HepG2 (cell line): ENCODE measurements around the gene CCL27. TPM values are rescaled to one million over a fixed set of nuclear protein-coding genes. Genes with fewer than 3 reads are reported as not detected.
A peak's percentile ranks its signal among the peaks of the same experiment; 100 is the strongest.

Experiments
- ATAC-seq: fragments of 200-7000 bp; cut with Tn5 transposase; 3 replicates; pipeline ENCODE4 v1.9.1; 2020; ENCODE audit warnings: mild to moderate bottlenecking, moderate library complexity
- BruUV-seq: library from RNA; stranded (reverse); fragments of 400-500 nt; replicated peaks from 2 replicates; lab custom pipeline; 2021; lab: Mats Ljungman, UMichigan
- CTCF ChIA-PET: fragments of 300-600 bp; formaldehyde crosslinking; extraction: SDS; loops from one replicate; lab custom pipeline; 2021; ENCODE audit warnings: low total read pairs, inconsistent platforms, low intra/inter-chr PET ratio; lab: Yijun Ruan, JAX
- POLR2A ChIA-PET: fragments of 350-600 bp; sonication (Branson Sonifier 250); formaldehyde crosslinking; loops from one replicate; lab custom pipeline; 2020; ENCODE audit warnings: antibody characterized with exemption, inconsistent platforms; lab: Yijun Ruan, JAX
- DNase-seq: peaks from one replicate; pipeline ENCODE4 v3.0.0-alpha.2; 2015; ENCODE audit warnings: low spot score
- FAIRE-seq: peaks from 3 replicates; lab custom pipeline; 2011; peaks lifted over from hg19 to GRCh38; lab: Jason Lieb, UNC
- H2AFZ ChIP-seq: one replicate; pipeline ENCODE4 v1.6.1; 2011; ENCODE audit warnings: low read length, inconsistent platforms
- H3K27ac ChIP-seq: fragments of 300-600 bp; 3 replicates; pipeline ENCODE4 v1.8.0; 2011; ENCODE audit warnings: mixed run types, mild to moderate bottlenecking, mixed read lengths, low read length, inconsistent platforms; ENCODE audit not compliant: insufficient read depth; ENCODE audit errors: extremely low read length
- H3K27me3 ChIP-seq, 2 experiments: fragments of 200-600 bp in 1 of 2; 2 replicates in 1 of 2; 3 replicates in 1 of 2; pipeline versions ENCODE4 v1.6.0 to v1.8.0; 2011; ENCODE audit warnings: low read length in 2 of 2, mild to moderate bottlenecking in 2 of 2, moderate library complexity in 2 of 2, inconsistent platforms in 1 of 2; ENCODE audit not compliant: insufficient read depth in 2 of 2, control insufficient read depth in 1 of 2
- H3K36me3 ChIP-seq, 2 experiments: fragments of 200-600 bp in 1 of 2; replicated peaks in 1 of 2; 2 replicates in 1 of 2; 3 replicates in 1 of 2; pipeline versions ENCODE4 v1.5.1 to v1.8.0; 2011; ENCODE audit warnings: low read length in 2 of 2, inconsistent platforms in 1 of 2; ENCODE audit not compliant: insufficient read depth in 2 of 2, control insufficient read depth in 1 of 2
- H3K4me1 ChIP-seq: 2 replicates; pipeline ENCODE4 v1.5.1; 2012; ENCODE audit warnings: low read length, inconsistent platforms; ENCODE audit not compliant: insufficient read depth
- H3K4me2 ChIP-seq: 2 replicates; pipeline ENCODE4 v1.6.0; 2011; ENCODE audit warnings: low read depth, low read length, inconsistent platforms
- H3K4me3 ChIP-seq, 3 experiments: fragments of 200-600 bp in 1 of 3; sonication (generic), shearing (Covaris generic) in 1 of 3; replicated peaks in 1 of 3; 2 replicates each; pipeline ENCODE4 v1.5.1; 2011 to 2016; ENCODE audit warnings: low read length in 3 of 3, inconsistent platforms in 2 of 3, low read depth in 2 of 3, mild to moderate bottlenecking in 2 of 3, control low read depth in 1 of 3, mixed read lengths in 1 of 3; ENCODE audit not compliant: insufficient read depth in 1 of 3
- H3K79me2 ChIP-seq: one replicate; pipeline ENCODE4 v1.6.1; 2011; ENCODE audit warnings: low read length, inconsistent platforms; ENCODE audit not compliant: insufficient read depth
- H3K9ac ChIP-seq: 2 replicates; pipeline ENCODE4 v1.6.0; 2011; ENCODE audit warnings: mild to moderate bottlenecking, low read depth, low read length, inconsistent platforms; ENCODE audit not compliant: insufficient read depth
- H3K9me3 ChIP-seq: 2 replicates; pipeline ENCODE4 v1.5.1; 2012; ENCODE audit warnings: mild to moderate bottlenecking, low read length
- H4K20me1 ChIP-seq: 2 replicates; pipeline ENCODE4 v1.6.0; 2011; ENCODE audit warnings: inconsistent platforms, mild to moderate bottlenecking, low read length, moderate library complexity; ENCODE audit not compliant: insufficient read depth
- BCL3 ChIP-seq: sonication (generic); formaldehyde crosslinking; IDR thresholded peaks from 2 replicates; pipeline ENCODE4 v1.5.1; 2020; ENCODE audit warnings: mild to moderate bottlenecking, missing genetic modification reagents, moderate library complexity
- E2F5 ChIP-seq: sonication (generic); formaldehyde crosslinking; conservative IDR thresholded peaks from 2 replicates; pipeline ENCODE4 v1.4.0; 2020; ENCODE audit warnings: missing genetic modification reagents
- GLMP ChIP-seq: sonication (generic); formaldehyde crosslinking; IDR thresholded peaks from 2 replicates; pipeline ENCODE4 v1.9.0; 2021; ENCODE audit warnings: missing genetic modification reagents, mild to moderate bottlenecking, borderline replicate concordance
- MEIS1 ChIP-seq: sonication (generic); formaldehyde crosslinking; IDR thresholded peaks from 2 replicates; pipeline ENCODE4 v1.9.0; 2021; ENCODE audit warnings: mild to moderate bottlenecking, missing genetic modification reagents, moderate library complexity, borderline replicate concordance
- NCOR1 ChIP-seq: fragments of 200-600 bp; sonication (generic); IDR thresholded peaks from 2 replicates; pipeline ENCODE4 v1.7.0; 2017; ENCODE audit warnings: antibody characterized with exemption, low read length, borderline replicate concordance
- PAF1 ChIP-seq: IDR thresholded peaks from 2 replicates; pipeline ENCODE4 v1.6.1; 2016; ENCODE audit warnings: missing genetic modification reagents, missing compliant biosample characterization
- SCMH1 ChIP-seq: sonication (generic); formaldehyde crosslinking; IDR thresholded peaks from 2 replicates; pipeline ENCODE4 v1.9.0; 2021; ENCODE audit warnings: missing genetic modification reagents, mild to moderate bottlenecking, borderline replicate concordance
- TRAFD1 ChIP-seq: sonication (generic); formaldehyde crosslinking; IDR thresholded peaks from 2 replicates; pipeline ENCODE4 v1.5.1; 2020; ENCODE audit warnings: missing genetic modification reagents, mild to moderate bottlenecking, borderline replicate concordance
- ZBED4 ChIP-seq: sonication (generic); formaldehyde crosslinking; IDR thresholded peaks from 2 replicates; pipeline ENCODE4 v1.4.0; 2020; ENCODE audit warnings: missing genetic modification reagents, borderline replicate concordance
- ZFP36 ChIP-seq: fragments of 150-350 bp; IDR thresholded peaks from 2 replicates; pipeline ENCODE4 v1.6.1; 2018; ENCODE audit warnings: borderline replicate concordance, low read length, low read depth; ENCODE audit not compliant: partially characterized antibody
- ZFP62 ChIP-seq: sonication (generic); formaldehyde crosslinking; IDR thresholded peaks from 2 replicates; pipeline ENCODE4 v1.4.0; 2020; ENCODE audit warnings: missing genetic modification reagents
- ZNF256 ChIP-seq: sonication (generic); formaldehyde crosslinking; conservative IDR thresholded peaks from 2 replicates; pipeline ENCODE4 v1.4.0; 2020; ENCODE audit warnings: missing genetic modification reagents
- ZNF773 ChIP-seq: sonication (generic); formaldehyde crosslinking; IDR thresholded peaks from 2 replicates; pipeline ENCODE4 v1.4.0; 2020; ENCODE audit warnings: missing genetic modification reagents, borderline replicate concordance
- WGBS: methylation state at CpG from one replicate; pipeline ENCODE4 v1.1.6; 2017; ENCODE audit warnings: low lambda C conversion rate; 5-methylcytosine and 5-hydroxymethylcytosine counted together
- in situ Hi-C: cut with HindIII; loops from 2 replicates; pipeline ENCODE4 v1.10.0; 2017; ENCODE audit warnings: low pct_unique_long_range_greater_than_20kb; ENCODE audit not compliant: extremely low pct_ligation_motif_present
- intact Hi-C: fragments of 100-400 bp; cut with micrococcal nuclease; formaldehyde crosslinking; loops from one replicate; pipeline ENCODE4 v1.10.0; 2022; ENCODE audit not compliant: unreplicated experiment
- polyA plus RNA-seq, 8 experiments: library from polyadenylated mRNA; depleted of rRNA in 3 of 8; stranded (reverse) in 7 of 8; unstranded in 1 of 8; fragments of >200 nt; fragmentation: Illumina TruSeq in 4 of 8; extraction: Trizol in 4 of 8; gene quantifications; 2 replicates each; pipeline versions ENCODE4 v1.2.1 to v1.2.3, GENCODE V29; 2011 to 2016; ENCODE audit warnings: low read depth in 4 of 8, missing spikeins in 1 of 8, mixed read lengths in 1 of 8; ENCODE audit not compliant: insufficient read depth in 1 of 8
- total RNA-seq, 5 experiments: library from RNA; depleted of rRNA; stranded (reverse); fragments of >200 nt; fragmentation: Illumina TruSeq; extraction: Trizol; gene quantifications; 2 replicates each; pipeline ENCODE4 v1.2.3, GENCODE V29; 2016; ENCODE audit warnings: low read depth in 1 of 5

CCL27 gene
- total and polyA plus RNA-seq, 2 of the 13 experiments (the other 11 are each of a cell fraction or from before 2014, with no cell fraction given): not detected

GRCh38 chr9:34642679-34643078 is 19.8 kb downstream of the CCL27 start:
- Histone ChIP-seq H3K27me3 (no peaks in the 10 kb centered on the region; a peak in 1 of 5 replicates), H3K4me1 (peaks cover 69% of the 10 kb centered on the region), H3K9ac (no peak overlapping the region), H3K36me3 (no peaks in the 10 kb centered on the region), H3K79me2 (peaks cover 6% of the 10 kb centered on the region), H2AFZ (no peak overlapping the region), H3K9me3 (no peaks in the 10 kb centered on the region), H3K4me3 (no peak overlapping the region), H3K27ac (peak overlapping the region; percentile 50), H4K20me1 (no peaks in the 10 kb centered on the region), H3K4me2 (no peak overlapping the region)
- FAIRE-seq (no peak), ATAC-seq (no peak), DNase-seq (no peak)
- POLR2A ChIA-PET: interaction anchor here (1.0 to 1.2 kb wide), 2 partner anchors 9 kb away, joined by 3 to 6 read pairs; partner anchors contain the start of gene IL11RA
- CTCF ChIA-PET: no interaction called here
- in situ Hi-C loops: no loop called here
- intact Hi-C loops: no loop called here
- 100% methylated on average over 1 of the region's 1 CpG for WGBS
- BruUV-seq: no TSS peak
- TF ChIP-seq NCOR1: no peak
- TF ChIP-seq GLMP (CRISPR knock-in tag): no peak
- TF ChIP-seq E2F5 (CRISPR knock-in tag): no peak
- TF ChIP-seq PAF1 (CRISPR knock-in tag): no peak
- TF ChIP-seq ZNF256 (CRISPR knock-in tag): no peak
- TF ChIP-seq MEIS1 (CRISPR knock-in tag): no peak
- TF ChIP-seq TRAFD1 (CRISPR knock-in tag): no peak
- TF ChIP-seq ZBED4 (CRISPR knock-in tag): no peak
- no peak for TF ChIP-seq ZFP36
- no peak for TF ChIP-seq ZFP62 (CRISPR knock-in tag)
- no peak for TF ChIP-seq SCMH1 (CRISPR knock-in tag)
- TF ChIP-seq BCL3 (CRISPR knock-in tag): no peak
- TF ChIP-seq ZNF773: no peak
